HG03442 (cell line): ENCODE measurements around the gene GPC4.

Experiments used
- ATAC-seq: cut with Tn5 transposase; IDR thresholded peaks from one replicate; pipeline ENCODE4 v1.9.1; 2021; ENCODE audit warnings: mild to moderate bottlenecking, moderate library complexity; ENCODE audit not compliant: unreplicated experiment

GPC4 gene

DNA sequence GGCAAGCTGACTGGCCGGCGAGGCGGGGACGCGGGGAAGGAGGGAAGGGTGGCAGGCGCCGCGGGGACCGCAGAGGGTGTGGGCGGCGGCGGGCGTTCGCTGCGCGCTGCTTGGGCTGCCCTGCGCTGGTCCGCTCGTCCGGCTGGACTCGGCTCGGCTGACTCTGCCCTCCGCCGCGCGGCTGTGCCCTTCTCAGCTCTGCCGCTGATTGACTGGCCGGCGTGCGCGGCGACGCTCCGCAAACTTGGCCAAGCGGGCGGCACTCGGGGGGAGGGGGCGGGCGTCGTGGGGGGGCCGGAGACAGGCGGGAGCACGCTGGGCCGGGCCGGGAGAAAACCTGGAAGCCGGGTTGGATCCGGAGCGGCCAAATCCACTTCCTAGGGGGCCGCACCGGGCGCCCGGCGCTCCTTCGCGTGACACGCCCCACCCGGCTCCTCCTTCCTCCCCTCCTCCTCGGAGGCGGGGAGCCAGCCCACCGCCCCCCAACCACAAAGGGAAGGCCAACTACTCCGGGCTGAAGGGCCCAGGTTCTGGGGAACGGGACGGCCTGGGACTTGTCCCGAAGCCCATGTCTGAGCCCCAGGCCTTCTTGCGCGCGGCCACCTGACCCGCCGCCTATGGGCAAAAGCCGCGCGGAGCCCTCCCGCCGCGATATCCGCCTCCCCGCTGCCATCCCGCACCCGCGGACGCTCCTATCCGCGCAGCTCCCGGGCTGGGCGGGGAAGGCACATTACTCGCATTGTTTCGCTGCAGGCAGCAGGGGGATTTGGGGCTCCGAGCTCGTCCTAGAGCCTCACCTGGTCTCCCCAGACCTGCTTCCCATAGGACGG lies at the start of gene GPC4:
GPC4 (minus strand) TSS at position 214 of the 830 bp plus-strand sequence. CDS start 524 bp downstream, outside the sequence.
- no peak for ATAC-seq

- ATAC-seq: no peak
These were observed 45.9 kb upstream of the GPC4 start for GRCh38 chrX:133461231-133461630.

DNA sequence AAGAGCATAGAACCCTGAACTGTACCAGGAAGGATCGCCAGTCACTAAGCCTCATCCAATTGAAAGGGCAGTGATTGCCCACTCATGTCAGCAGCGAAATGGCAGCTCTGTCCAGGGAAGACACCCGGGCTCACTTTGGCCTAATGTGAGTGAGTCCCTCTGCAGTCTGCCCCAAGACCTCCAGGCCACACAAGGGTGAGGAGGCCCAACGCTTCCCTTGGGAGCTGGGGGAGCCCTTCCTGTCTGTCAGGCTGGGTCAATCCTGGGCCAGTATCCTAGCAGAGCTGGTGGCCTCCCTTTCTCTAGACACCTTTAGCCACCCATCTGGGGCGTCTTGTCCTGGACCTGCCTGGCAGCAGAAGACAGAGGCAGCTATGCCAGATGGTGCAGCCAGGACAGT lies 39.6 kb upstream of the GPC4 start:
- no peak for ATAC-seq

DNA sequence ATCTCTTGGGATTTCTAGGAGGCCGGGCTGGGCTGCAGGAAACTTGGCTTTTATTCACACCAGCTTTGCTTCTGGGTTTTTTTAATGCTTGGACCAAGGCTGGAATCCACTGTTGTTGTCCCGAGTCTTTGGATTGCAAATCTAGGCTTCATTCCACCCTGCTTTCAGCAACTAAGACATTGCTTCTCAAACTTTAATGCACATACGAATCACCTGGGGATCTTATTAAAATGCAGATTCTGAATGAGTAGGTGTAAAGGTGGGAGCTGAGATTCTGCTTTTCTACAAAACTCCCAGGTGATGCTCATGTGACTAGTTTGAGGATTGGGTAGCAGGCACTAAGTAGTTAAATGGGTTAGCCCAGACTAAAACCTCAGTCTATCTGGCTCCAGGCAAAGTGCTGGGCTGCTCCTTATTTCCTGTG lies 39.2 kb upstream of the GPC4 start:
- ATAC-seq: no peak

DNA sequence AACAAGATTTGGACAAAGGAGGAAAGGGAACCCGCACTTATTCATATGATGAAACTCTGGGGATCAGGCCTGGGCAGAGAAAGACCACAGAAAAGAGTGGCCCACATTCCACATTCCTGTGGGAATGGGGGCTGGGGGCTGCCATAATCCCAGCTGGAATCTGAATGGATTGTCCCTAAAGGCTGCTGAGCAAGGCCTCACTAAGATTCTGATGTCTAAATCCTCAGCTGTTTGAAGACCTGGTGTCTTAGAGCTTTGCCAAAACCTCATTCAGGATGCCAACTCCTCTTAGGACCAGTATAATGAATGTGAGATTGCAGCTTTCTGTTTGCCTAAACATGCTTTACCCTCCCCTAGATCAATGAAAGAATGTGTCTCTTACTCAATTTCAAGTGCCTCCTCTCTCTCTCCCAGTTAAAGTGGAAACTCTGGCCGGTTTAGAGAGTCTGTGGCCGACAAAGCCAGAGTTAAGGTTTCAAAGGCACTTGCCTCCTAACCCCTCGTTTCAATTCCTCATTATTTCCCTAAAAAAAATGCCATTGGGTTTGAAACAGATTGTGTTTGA lies 33.3 kb upstream of the GPC4 start:
- ATAC-seq: no peak

DNA sequence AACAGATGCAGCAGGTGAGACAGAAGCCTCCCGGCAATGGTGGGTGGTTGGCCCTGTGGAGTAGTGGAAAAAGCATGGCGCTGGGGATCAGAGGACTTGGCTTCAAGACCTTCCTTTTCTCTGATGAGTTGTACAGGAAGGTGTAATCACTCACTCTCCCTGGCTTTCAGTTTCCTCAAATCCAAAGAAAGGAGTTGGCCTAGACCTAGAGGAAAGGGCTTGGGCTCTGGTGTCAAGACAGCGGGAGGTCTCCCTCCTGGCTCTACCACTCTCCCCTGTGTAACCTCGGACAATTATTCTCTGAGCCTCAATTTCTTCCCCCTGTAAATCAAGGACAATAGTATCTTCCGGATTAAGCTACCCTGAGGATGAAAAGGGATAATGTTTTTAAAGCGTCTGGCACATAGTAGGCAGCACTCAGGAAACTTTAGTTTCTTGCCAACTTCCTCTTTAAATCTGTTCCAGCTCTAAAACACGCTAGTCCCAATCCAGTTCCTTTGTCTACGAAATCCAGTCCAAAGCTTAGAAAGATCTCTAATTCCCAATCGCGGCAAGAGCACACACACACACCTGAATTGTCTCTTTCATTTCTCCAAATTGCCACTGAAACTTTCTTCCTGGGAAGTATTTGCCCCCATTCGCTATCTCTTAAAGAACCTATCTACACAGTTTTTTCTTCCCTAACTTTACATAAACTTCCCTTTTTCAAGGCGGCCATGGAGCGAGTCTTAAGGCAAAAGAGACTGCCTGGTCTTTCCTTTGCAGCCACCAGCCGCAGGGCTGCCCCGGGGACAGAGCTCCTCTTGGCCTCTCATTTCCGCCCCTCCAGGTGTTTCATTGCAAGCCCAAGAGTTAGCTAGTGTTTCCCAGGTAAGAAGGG lies 29.9 kb upstream of the GPC4 start:
- no peak for ATAC-seq

DNA sequence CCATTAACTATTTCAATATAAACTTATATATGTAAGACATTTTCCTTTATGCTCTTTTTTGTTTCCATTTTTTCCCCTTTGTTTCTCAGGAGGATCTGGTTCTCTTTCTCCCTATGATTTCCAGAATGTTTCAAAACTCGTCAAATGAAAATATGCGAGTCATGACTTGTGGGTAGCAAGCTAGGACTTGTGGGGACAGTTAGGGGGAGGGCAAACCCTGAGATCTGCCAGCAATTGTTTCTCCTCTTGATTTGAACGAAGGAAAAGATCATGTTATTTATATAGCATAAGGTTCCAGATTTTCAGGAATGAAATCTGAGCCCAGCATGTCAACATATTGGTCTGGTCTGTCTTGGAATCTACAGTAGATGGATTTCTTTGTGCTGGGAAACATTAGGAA lies 28.9 kb upstream of the GPC4 start:
- ATAC-seq: no peak

DNA sequence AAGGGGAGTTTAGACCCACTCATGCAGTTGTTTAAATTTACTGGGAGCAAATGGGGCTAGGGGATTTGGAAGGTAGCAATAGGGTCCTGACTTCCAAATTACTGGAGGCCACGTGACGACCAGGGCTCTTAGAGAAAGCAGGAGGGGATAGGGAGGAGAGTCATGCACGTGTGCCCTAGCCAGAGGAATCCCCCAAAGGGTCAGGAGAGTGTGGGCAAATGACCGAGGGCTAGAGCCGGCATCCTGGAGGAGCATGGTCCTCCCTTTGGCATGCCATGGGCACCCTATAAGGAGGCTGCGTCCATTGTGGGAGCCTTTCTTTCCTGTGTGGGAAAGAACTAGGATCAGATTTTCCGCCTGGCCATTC lies 25.5 kb upstream of the GPC4 start:
- no peak for ATAC-seq

DNA sequence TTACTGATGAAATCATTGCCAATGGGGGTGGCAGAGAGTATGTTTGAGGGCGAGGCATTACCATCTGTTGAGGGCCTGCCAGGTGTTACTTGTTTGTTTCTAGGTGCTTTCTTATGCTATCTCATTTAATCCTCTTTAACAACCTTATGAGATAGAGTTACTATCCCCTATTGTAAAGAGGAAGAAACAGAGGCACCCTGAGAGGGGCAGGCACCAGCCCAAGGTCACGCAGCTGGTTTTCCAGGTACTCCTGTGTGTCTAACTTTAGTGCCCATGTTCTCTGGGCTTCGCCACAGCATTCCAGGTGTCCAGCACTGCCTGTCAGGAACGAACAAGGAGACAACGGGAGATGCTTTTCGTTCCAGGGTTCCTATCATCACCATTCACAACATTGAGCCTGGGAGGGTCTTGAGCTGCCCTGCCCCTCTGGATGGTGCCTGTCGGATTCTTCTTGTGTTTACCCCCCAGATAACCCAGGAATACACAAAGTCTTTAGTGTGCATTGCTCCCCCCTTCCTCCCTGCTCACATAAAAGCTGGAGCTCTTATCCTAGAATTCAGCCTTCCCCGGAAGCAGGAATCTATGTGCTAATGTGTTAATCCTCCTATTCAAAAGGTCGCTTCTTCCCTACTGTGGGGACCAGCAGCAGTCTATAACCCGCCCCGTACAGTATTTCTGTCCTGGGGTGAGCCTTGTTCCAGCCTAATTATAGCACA lies 24.9 kb upstream of the GPC4 start:
- ATAC-seq: no peak

DNA sequence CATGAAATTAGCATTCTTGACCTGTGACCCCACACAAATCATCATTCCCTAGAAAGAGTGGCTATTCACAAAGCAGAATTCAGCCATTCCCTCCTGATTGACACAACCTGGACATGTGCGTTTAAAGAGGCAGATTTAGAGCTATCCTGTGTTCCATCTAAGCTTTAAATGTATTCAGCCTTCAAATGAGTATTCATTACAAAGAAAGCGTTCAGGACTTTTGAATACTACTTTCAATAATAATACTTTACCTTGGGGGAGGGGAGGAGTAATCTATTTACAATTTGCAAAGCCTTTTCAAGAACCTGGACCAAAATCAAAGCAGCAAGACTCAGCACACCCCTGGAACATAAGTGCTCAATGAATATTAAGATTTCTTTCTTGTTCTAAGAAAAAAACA lies 22.5 kb upstream of the GPC4 start:
- ATAC-seq: no peak

GRCh38 chrX:133437356-133437755 lies 22.1 kb upstream of the GPC4 start:
- no peak for ATAC-seq

- ATAC-seq: no peak
These were observed 20.3 kb upstream of the GPC4 start for GRCh38 chrX:133435544-133436124.

DNA sequence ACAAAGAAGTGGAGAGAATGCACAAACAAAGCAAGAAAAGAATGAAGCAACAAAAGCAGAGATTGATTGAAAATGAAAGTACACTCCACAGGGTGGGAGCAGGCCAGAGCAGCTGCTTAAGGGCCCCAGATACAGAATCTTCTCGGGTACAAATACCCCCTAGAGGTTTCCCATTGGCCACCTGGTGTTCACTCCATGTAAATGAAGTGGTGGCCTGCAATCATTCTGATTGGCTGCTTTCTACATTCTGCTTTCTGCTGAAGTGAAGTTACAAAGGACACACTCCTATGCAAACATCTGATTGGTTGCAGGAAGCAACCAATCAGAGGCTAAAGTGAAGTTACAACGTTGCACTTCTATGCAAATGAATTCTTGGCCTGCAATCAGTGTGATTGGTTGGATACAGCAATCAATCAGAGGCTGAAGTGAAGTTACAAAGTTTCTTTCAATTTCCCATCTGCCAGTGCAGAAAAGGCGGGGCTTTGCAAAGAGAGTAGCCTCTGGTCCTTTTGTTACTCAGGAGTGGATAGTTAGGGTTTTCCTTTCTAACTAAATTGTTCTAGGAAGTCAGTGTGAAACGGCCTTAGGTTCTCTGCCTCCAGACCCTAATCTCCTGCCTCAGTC lies 19.0 kb upstream of the GPC4 start:
- no peak for ATAC-seq

- no peak for ATAC-seq
These were observed 4.6 kb upstream of the GPC4 start for GRCh38 chrX:133419911-133420310.

- no peak for ATAC-seq
These were observed 3.3 kb upstream of the GPC4 start for GRCh38 chrX:133418588-133418987.

- ATAC-seq: no peak
These were observed 2.1 kb upstream of the GPC4 start for GRCh38 chrX:133417364-133417763.

DNA sequence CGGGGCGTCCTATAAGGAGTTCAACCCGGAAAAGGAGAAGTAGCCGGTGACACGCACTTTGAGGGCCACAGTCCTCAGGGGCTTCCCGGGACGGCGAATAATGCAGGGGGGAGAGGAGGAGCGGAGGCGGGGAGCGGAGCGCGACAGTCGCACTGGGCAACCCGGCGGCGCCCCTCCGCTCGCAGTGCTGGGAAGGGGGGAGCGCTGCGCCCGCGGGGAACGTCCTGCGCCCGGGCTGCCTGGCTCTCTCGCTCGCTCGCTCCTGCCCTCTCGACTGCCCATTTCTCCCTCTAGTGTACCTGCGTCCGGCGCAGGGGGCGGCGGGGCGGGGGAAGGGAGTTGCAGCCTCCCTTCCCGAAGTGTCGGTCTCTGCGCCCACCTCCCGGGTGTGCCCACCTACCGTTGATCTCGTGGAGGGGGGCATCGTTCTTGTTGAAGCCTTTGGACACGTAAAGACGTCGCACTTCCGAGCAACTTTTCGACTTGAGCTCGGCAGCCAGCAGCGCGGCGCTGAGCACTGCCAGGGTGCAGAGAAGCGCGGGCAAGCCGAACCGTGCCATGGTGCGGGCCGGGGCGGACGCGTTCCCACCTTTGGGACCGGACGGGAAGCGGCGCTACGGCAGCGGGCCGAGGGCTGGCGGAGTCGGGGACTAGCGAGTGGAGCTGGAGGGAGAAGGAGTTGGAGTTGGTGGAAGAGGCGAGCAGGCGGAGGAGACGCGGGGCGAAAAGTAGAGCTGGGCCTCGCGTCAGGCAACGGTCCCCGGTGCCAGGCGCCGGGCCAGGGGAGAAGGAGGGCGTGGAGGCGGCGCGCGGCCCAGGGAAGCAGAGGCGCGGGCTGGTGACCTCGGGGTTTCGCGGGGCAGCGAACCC lies 648 bp downstream of the GPC4 start:
- no peak for ATAC-seq

- ATAC-seq: no peak
These were observed 1.9 kb downstream of the GPC4 start for GRCh38 chrX:133413218-133413925.

DNA sequence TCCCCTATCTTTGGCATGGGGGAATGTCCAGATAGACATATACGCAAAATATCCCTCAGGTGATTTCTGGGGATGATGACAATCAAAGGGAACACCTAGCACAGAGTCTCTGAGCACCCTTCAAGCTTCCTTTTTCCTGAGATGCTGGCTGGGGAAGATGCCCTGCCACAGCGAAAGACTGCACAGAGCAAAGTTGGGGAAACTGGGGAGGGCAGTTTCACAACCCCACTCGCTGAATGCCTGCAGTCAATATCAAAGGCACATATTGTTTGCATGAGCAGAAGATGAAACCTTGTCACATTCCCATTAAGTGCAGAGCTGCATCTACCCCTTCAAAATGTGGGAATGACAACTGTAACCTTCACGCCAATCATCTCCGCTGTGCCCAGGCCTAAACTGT lies 2.6 kb downstream of the GPC4 start:
- no peak for ATAC-seq
